ENCODE data around the gene TEX13D.

DNA sequence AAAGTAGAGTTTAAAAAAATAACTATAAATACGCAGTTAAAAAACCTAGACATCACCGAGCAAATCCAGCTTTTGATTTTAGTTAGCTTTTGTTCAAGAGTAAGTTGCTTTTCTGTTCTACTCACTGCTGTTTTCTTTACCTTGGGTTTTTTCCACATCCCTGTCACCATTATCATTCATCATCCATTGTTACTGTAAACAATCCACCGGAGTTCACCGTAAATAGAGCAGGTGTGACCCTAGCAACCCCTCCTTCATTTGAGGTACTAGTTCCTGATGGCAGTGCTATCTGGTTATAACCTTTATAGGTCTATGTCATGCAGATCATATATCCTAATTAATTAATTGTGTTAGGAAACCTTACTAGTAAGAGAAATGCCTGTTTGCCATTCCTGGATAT is 43.0 kb upstream of the TEX13D start:
- TF ChIP-seq POLR2A (IDR thresholded peaks at IDR 0.05; ENCODE audit: low read depth, low read length) (no peak), TAF1 (IDR thresholded peaks at IDR 0.05; ENCODE audit: low read depth, low read length) (no peak), POLR2AphosphoS5 (IDR thresholded peaks at IDR 0.05; ENCODE audit: low read depth, low read length) (no peak)

Measured in GM12891 (cell line).